Pons (tissue), 1 donor: ENCODE data around the gene PPP1R3D.
"Not testable (repeated sequence)": the region's sequence is repeated elsewhere in the genome, so short reads cannot be mapped to it uniquely, and the experiment has no call there.

ENCODE experiments used
- DNase-seq: peaks from one replicate; pipeline ENCODE4 v3.0.0-alpha.2; 2016; ENCODE audit warnings: low spot score

Gene PPP1R3D, protein sequence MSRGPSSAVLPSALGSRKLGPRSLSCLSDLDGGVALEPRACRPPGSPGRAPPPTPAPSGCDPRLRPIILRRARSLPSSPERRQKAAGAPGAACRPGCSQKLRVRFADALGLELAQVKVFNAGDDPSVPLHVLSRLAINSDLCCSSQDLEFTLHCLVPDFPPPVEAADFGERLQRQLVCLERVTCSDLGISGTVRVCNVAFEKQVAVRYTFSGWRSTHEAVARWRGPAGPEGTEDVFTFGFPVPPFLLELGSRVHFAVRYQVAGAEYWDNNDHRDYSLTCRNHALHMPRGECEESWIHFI

DNA sequence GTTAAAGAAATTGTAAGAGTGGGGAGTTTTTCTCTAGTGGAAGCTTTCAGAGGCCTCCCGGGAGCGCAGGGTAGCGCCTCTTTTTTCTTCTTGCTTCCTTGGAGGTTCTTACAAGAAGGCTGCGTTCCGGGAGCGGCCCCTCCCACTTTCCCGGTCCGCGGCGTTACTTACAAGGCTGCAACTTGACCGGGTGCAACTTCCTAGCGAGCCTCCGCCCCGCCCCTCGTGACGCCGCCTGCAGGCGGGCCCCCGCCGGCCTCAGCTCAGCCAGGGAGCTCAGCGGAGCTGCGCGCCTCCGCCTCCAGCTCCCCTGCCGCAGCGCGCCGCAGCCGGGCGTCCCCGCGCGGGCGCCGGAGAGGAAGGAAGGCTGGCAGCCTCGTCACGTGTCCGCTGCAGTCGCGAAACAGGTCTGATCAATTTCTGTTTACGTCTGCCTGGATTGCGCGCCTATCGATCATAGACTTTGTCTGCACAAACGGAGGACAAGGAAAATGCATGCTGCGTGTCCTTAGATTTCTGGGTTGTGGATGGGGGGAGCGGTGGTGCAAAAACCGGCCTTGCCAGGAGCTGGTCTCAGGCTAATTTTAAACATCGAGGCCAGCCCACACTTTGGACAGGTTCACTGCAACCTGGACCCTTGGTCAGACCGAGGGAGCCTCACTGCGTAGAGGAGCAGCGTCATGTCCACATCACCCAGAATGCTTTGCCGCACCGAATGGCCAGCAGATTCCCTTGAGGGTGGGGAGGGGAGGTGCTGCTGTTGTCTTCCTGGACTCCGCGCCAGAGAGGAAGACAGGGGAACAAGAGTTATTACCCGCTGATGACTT is at the start of gene PPP1R3D, which contains the start of gene FAM217B:
Gene PPP1R3D (minus strand): TSS at position 177 of the 827 bp plus-strand sequence. CDS start 374 bp downstream, outside the sequence.
Gene FAM217B (plus strand): TSS at position 261 of the 827 bp plus-strand sequence. CDS start 3,555 bp downstream, outside the sequence.
- peak; percentile 94 for DNase-seq

GRCh38 chr20:59988141-59988540 is 48.0 kb upstream of the PPP1R3D start:
- no peak for DNase-seq

DNA sequence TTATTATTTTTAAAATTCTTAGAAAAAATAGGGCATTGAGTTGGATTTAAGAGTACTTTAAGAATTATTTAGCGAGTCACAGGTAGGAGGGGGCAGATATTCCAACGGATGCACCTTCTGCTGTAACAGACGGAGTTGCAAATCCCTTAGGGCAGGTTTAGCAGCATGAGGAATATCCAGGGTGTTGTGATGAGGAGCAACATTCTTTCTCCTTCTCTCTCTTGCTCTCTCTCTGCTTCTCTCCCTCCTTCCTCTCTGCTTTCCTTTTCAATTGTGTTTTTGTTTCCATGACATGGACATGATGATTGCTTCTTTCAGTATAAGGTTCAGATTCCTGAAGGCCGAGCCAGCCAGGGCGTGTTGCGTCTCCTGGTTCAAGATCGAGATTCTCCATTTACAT is 47.0 kb upstream of the PPP1R3D start:
- no peak for DNase-seq

DNA sequence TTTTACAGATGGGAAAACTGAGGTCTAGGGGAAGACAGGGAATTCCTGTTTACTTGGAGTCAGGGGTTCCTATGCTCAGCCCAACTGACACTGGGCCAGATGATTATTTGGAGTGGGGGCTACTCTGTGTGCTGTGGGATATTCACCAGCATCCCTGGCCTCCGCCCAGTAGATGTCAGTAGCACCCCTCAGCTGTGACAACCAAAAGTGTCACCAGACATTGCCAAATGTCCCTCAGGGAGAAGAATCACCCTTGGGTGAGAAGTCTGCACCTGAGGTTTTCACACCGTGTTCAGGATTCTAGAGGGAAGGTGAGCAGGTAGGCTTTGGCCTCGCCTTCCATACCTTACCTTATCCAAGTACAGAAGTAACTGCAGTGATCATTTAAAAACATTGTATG is 45.8 kb upstream of the PPP1R3D start:
- no peak for DNase-seq

GRCh38 chr20:59985164-59985563 is 45.1 kb upstream of the PPP1R3D start:
- DNase-seq: no peak

GRCh38 chr20:59984541-59984940 is 44.4 kb upstream of the PPP1R3D start:
- no peak for DNase-seq

DNA sequence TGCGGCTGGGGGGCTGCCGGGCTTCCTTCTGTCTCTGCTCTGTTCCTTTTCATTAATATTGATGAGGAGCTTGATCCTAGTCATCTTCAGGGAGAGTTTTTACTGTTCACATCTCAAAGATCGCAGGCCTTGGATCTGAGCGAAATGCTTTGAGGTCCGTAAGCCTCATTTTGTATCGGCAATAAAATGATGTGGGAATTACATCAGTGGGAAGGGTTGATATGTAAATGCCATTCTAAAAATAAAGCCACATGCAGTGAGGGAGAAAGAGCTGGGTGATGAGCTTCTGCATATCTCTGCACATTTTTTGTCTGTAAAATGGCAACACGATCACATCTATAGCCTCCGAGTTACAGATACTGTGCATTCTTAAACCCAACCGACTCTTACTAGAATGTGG is 43.0 kb upstream of the PPP1R3D start:
- DNase-seq: no peak

DNA sequence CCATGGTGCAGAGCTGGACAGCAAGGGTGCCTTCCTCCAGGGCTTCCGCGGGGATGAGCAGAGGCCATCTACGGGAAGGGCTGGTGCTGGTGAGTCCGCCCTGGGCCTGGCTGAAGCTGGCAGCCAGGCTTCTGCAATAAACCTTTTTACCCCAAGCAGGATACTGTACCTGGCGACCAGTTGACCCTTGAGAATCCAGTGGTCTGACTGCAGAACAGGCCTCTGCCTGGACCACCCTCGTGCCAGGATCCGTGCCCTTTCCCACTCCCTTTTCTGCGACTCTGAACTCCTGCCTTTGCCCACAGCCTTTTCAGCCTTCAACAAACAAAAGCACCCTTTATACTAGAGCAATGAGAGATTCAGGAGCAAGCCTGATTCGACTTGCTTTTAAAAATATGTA is 37.0 kb upstream of the PPP1R3D start:
- DNase-seq: peak; percentile 80

DNA sequence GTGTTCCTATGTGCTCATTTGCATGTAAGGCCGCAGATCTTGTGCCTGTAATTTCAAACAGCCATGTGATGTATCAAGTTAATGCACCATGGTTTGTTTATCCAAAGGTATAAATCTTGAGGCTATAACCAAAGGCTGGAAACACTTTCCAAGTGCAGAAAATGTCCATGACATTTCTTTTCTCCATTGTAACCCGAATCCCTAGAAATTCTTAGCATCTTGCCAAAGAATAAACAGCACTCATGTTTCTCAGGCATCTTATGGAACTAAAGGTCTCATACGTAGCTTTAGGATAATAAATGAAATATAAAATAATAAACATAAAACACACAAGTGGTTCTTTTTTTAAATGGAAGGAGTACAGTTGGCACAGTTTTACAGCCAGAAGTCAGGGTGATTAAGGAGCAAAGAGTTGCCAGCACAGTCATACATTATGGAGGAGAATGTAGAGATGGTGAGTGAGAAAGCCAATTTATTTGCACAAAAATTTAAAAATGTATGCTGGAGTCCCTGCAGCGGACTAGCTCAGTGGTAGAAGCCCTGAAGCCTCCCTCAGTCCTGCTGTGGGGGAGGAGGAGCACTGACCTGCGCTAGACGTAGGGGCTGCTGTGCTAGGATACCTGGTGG is 36.2 kb upstream of the PPP1R3D start:
- DNase-seq: no peak

- no peak for DNase-seq
Measured at GRCh38 chr20:59972037-59972801, 32.1 kb upstream of the PPP1R3D start.

DNA sequence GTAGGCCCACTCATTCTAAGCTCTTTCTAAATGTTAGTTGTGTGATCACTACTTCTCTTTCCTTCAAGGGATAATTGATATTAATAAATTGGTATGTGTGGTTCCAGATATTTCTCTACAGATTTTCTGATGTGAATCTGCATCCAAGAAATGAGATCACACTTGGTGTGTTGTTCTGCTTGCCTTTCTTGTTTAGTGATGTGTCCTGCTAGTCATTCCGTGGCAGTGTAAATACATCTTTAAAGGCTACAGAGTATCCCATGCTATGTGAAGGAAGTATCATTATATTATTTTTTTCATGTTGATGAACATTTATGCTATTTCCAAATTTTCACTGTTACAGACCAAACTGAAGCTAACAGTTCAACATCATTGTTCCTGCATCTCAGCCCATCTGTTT is 31.3 kb upstream of the PPP1R3D start:
- DNase-seq: no peak

GRCh38 chr20:59966428-59966827 is 26.3 kb upstream of the PPP1R3D start:
- peak; percentile 94 for DNase-seq

- DNase-seq: no peak
Measured at GRCh38 chr20:59962155-59962554, 22.1 kb upstream of the PPP1R3D start.

DNA sequence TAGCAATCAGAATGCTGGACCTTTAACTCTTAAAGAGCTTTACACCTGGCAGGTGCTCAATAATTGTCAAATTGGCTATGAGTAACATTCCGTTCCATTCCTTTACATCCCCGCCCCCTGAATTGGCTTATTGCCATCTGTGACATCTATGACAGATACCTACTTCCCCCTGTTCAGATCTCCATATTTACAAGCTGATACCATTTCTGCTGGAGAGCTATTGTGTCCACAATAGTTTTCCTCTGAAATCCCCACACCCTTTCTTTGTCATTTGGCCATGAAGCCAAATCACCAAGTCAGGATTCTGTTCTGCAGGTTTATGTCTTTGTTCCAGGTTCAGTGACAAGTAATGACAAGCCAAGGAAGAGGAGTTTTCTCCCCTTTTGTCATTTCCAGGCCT is 21.3 kb upstream of the PPP1R3D start:
- DNase-seq: no peak

DNA sequence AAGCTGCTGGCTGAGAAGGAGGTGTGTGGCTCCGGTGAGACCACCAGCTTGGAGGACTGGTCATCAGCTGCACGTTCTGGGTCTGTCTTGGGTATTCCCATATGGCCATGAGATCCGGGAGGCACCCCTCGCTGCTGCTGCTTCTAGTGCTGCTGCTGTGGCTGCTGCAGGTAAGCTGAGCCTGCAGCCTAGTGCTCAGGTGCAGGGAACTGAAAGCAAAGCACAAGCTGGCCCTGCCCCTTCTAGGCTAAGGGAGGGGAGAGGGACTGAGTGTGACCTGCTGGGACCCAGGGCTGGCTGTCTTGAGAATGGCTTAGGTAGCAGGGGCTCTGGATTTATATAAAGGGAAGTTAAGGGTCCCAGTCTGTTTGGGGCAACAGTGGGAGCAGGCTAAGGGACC is 18.5 kb upstream of the PPP1R3D start:
- DNase-seq: no peak

GRCh38 chr20:59958123-59958522 is 18.0 kb upstream of the PPP1R3D start, which contains the start of gene CDH26:
Gene CDH26, plus strand, starts transcription at chr20:59958423. Its CDS starts 304 bp downstream, at chr20:59958727.
- no peak for DNase-seq

DNA sequence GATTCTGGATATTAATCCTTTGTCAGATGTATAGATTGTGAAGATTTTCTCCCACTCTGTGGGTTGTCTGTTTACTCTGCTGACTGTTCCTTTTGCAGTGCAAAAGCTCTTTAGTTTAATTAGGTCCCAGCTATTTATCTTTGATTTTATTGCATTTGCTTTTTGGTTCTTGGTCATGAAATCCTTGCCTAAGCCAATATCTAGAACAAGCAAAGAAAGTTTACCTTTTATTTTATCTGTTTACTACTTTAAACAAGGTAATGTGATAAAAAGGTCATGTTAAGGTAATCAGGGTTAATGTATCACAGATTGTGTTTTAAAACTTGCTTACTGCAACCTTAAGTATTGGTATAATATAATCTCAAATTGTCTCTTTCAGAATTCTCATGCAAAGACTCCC is 17.5 kb upstream of the PPP1R3D start:
- DNase-seq: not testable (repeated sequence)

GRCh38 chr20:59955131-59955796 is 15.2 kb upstream of the PPP1R3D start:
- DNase-seq: peak; percentile 87

- no peak for DNase-seq
Measured at GRCh38 chr20:59954718-59955117, 14.6 kb upstream of the PPP1R3D start.

- no peak for DNase-seq
Measured at GRCh38 chr20:59949911-59950310, 9.8 kb upstream of the PPP1R3D start.
